Skeletal muscle tissue (tissue), 4 donors: ENCODE measurements around the gene MPV17. TPM values are rescaled to one million over a fixed set of nuclear protein-coding genes. Genes with fewer than 3 reads are reported as not detected.
"Not testable (repeated sequence)": the region's sequence is repeated elsewhere in the genome, so short reads cannot be mapped to it uniquely, and the experiment has no call there.

Source experiments
- H3K27ac ChIP-seq: one replicate; pipeline ENCODE4 v1.7.0; 2013; ENCODE audit warnings: mild to moderate bottlenecking, low read depth, low read length, inconsistent platforms
- H3K27me3 ChIP-seq, 3 donors: one replicate each; pipeline ENCODE4 v1.7.0; 2013; ENCODE audit warnings: low read length in 3 of 3; ENCODE audit not compliant: control insufficient read depth in 3 of 3, insufficient read depth in 3 of 3
- H3K36me3 ChIP-seq, 3 donors: one replicate each; pipeline ENCODE4 v1.7.0; 2013; ENCODE audit warnings: low read length in 3 of 3; ENCODE audit not compliant: control insufficient read depth in 3 of 3, insufficient read depth in 3 of 3
- H3K4me1 ChIP-seq, 3 donors: one replicate each; pipeline ENCODE4 v1.7.0; 2013; ENCODE audit warnings: low read length in 3 of 3, mild to moderate bottlenecking in 3 of 3; ENCODE audit not compliant: control insufficient read depth in 3 of 3, insufficient read depth in 3 of 3
- H3K4me3 ChIP-seq, 3 donors: one replicate each; pipeline ENCODE4 v1.7.0; 2013; ENCODE audit warnings: low read length in 3 of 3
- H3K9ac ChIP-seq, 3 donors: one replicate each; pipeline ENCODE4 v1.7.0; 2013; ENCODE audit warnings: low read length in 3 of 3, mild to moderate bottlenecking in 3 of 3, moderate library complexity in 2 of 3, low read depth in 1 of 3
- H3K9me3 ChIP-seq, 3 donors: one replicate each; pipeline ENCODE4 v1.7.0; 2013; ENCODE audit warnings: low read length in 3 of 3; ENCODE audit not compliant: control insufficient read depth in 3 of 3
- total RNA-seq: library from RNA; depleted of rRNA; stranded (reverse); fragments of >200 nt; gene quantifications from one replicate; pipeline ENCODE4 v1.2.3, GENCODE V29; 2014
- donor health status: Osteomylitis.

Gene MPV17
- total RNA-seq, 1 donor from 2014 or later, result 23.0 TPM

- H3K4me3 ChIP-seq, result no peak overlapping the region
- H3K9ac ChIP-seq, result no peak overlapping the region
- H3K36me3 ChIP-seq, result no peaks in the 10 kb centered on the region
- no peaks in the 10 kb centered on the region for H3K9me3 ChIP-seq
- H3K27me3 ChIP-seq, result no peaks in the 10 kb centered on the region
- no peak overlapping the region for H3K27ac ChIP-seq
- H3K4me1 ChIP-seq, result peaks cover 27 to 43% (median 30%) of the 10 kb centered on the region in 3 donors
Measured at GRCh38 chr2:27354597-27354927, 31.7 kb upstream of the MPV17 start.

DNA sequence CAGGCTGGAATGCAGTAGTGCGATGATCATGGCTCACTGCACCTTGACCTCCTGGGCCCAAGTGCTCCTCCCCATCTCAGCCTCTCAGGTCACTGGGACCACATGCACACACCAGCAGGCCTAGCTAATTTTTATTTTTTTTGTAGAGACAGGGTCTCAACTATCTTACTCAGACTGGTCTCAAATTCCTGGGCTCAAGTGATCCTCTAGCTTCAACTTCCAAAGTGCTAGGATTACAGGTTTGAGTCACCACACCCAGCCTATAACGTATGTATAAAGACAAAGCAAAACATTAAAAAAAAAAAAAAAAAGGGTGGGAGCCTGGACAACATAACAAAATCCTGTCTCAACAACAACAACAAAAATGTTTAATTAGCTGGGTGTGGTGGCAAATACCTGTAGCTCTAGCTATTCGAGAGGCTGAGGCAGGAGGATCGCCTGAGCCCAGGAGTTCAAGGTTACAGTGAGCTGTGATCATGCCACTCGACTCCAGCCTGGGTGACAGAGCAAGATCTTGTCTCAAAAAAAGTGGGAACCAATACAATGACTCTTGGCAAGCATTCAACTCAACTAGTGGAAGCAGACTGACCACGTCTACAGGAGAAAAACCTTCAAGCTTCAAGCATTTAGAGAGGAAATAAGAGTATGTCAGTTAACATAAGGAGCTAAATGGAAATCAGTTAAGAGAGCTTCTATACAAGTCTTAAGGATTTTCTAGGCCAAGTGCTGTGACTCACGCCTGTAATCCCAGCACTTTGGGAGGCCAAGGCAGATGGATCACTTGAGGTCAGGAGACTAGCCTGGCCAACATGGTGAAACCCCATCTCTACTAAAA is 31.1 kb upstream of the MPV17 start:
- Histone ChIP-seq H3K4me1 (peaks cover 27 to 43% (median 30%) of the 10 kb centered on the region in 3 donors), H3K27ac (no peak overlapping the region), H3K4me3 (no peak overlapping the region)

GRCh38 chr2:27353386-27353761 is 30.5 kb upstream of the MPV17 start:
- peaks cover 26 to 42% (median 29%) of the 10 kb centered on the region in 3 donors for H3K4me1 ChIP-seq

More for the DNA sequence above, 31.1 kb upstream of the MPV17 start:
- no peaks in the 10 kb centered on the region for H3K27me3 ChIP-seq
- H3K9ac ChIP-seq, result peak overlapping the region in 1 of 3 donors; percentile 43
- H3K9me3 ChIP-seq, result no peaks in the 10 kb centered on the region
- no peaks in the 10 kb centered on the region for H3K36me3 ChIP-seq

GRCh38 chr2:27351802-27352598 is 29.1 kb upstream of the MPV17 start:
- no peaks in the 10 kb centered on the region for H3K27me3 ChIP-seq
- peaks cover 19 to 30% (median 22%) of the 10 kb centered on the region in 3 donors for H3K4me1 ChIP-seq
- no peak overlapping the region for H3K9ac ChIP-seq
- H3K27ac ChIP-seq, result no peak overlapping the region
- H3K36me3 ChIP-seq, result no peaks in the 10 kb centered on the region
- no peak overlapping the region for H3K4me3 ChIP-seq
- no peaks in the 10 kb centered on the region for H3K9me3 ChIP-seq

More at GRCh38 chr2:27353386-27353761, 30.5 kb upstream of the MPV17 start:
- not testable (repeated sequence) for H3K36me3 ChIP-seq, H3K4me3 ChIP-seq, H3K9me3 ChIP-seq, H3K27me3 ChIP-seq, H3K27ac ChIP-seq
- peak overlapping the region in 1 of 3 donors; percentile 43 for H3K9ac ChIP-seq

GRCh38 chr2:27350106-27350693 is 27.3 kb upstream of the MPV17 start:
- H3K9ac ChIP-seq, result no peak overlapping the region
- H3K4me1 ChIP-seq, result peaks cover 12 to 16% (median 12%) of the 10 kb centered on the region in 3 donors
- no peaks in the 10 kb centered on the region for H3K9me3 ChIP-seq
- no peaks in the 10 kb centered on the region for H3K27me3 ChIP-seq
- H3K27ac ChIP-seq, result no peak overlapping the region
- no peak overlapping the region for H3K4me3 ChIP-seq
- H3K36me3 ChIP-seq, result no peaks in the 10 kb centered on the region

GRCh38 chr2:27347641-27348040 is 24.7 kb upstream of the MPV17 start:
- H3K4me3 ChIP-seq, result no peak overlapping the region
- no peak overlapping the region for H3K9ac ChIP-seq
- no peaks in the 10 kb centered on the region for H3K4me1 ChIP-seq
- H3K9me3 ChIP-seq, result no peaks in the 10 kb centered on the region
- H3K36me3 ChIP-seq, result peaks cover 2 to 7% (median 5%) of the 10 kb centered on the region in 3 donors
- no peak overlapping the region for H3K27ac ChIP-seq
- no peaks in the 10 kb centered on the region for H3K27me3 ChIP-seq

- no peaks in the 10 kb centered on the region for H3K27me3 ChIP-seq
- no peak overlapping the region for H3K9ac ChIP-seq
- H3K4me1 ChIP-seq, result no peaks in the 10 kb centered on the region
- H3K36me3 ChIP-seq, result peaks cover 46 to 67% (median 52%) of the 10 kb centered on the region in 3 donors
- H3K9me3 ChIP-seq, result no peaks in the 10 kb centered on the region
- no peak overlapping the region for H3K4me3 ChIP-seq
- no peak overlapping the region for H3K27ac ChIP-seq
Measured at GRCh38 chr2:27336173-27336572, 13.3 kb upstream of the MPV17 start.

GRCh38 chr2:27335311-27335710 is 12.4 kb upstream of the MPV17 start:
- no peak overlapping the region for H3K27ac ChIP-seq
- H3K4me1 ChIP-seq, result no peaks in the 10 kb centered on the region
- H3K27me3 ChIP-seq, result no peaks in the 10 kb centered on the region
- H3K9ac ChIP-seq, result no peak overlapping the region
- H3K9me3 ChIP-seq, result no peaks in the 10 kb centered on the region
- peaks cover 43 to 63% (median 55%) of the 10 kb centered on the region in 3 donors for H3K36me3 ChIP-seq
- no peak overlapping the region for H3K4me3 ChIP-seq

DNA sequence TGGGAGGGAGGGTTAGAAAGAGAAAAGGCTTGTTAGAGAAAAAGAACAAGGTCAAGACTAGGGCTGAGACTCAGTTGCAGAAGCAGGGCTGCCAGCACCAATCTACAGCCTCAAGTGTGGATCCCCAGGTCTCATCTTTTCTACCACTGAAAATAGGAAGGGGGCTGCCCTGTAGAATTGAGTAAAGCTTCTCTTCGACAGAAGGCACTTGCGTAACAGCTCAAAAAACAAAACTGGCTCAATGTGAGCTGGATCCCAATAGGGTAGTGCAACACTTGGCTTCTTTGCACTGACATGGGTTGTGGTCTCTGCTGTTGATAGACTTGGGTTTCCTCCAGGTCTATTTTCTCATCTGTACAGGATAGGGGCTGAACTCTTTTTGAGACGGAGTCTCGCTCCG is 1.8 kb upstream of the MPV17 start:
- no peak overlapping the region for H3K27ac ChIP-seq
- peaks cover 30 to 36% (median 34%) of the 10 kb centered on the region in 3 donors for H3K36me3 ChIP-seq
- H3K9me3 ChIP-seq, result no peaks in the 10 kb centered on the region

More for the DNA sequence above, 1.8 kb upstream of the MPV17 start:
- Histone ChIP-seq H3K9ac (no peak overlapping the region), H3K4me3 (no peak overlapping the region), H3K4me1 (peaks cover 33 to 41% (median 35%) of the 10 kb centered on the region in 3 donors), H3K27me3 (no peaks in the 10 kb centered on the region)
